HepG2 (cell line): ENCODE measurements around the gene TMEM107. TPM values are rescaled to one million over a fixed set of nuclear protein-coding genes. Genes with fewer than 3 reads are reported as not detected.
A peak's percentile ranks its signal among the peaks of the same experiment; 100 is the strongest.

Experiments used
- ADNP ChIP-seq: sonication (generic); formaldehyde crosslinking; IDR thresholded peaks from 2 replicates; pipeline ENCODE4 v1.4.0; 2020; ENCODE audit warnings: missing genetic modification reagents
- CEBPB ChIP-seq: IDR thresholded peaks from 2 replicates; pipeline ENCODE4 v1.6.1; 2011; ENCODE audit warnings: low read depth, low read length, improper control_type of control experiment, borderline replicate concordance
- HNRNPL ChIP-seq: fragments of 200-400 bp; formaldehyde crosslinking; IDR thresholded peaks from 2 replicates; pipeline ENCODE4 v1.6.1; 2017; ENCODE audit warnings: mild to moderate bottlenecking, low read depth, low read length
- MTF2 ChIP-seq: sonication (generic); formaldehyde crosslinking; IDR thresholded peaks from 2 replicates; pipeline ENCODE4 v1.5.0; 2020; ENCODE audit warnings: missing genetic modification reagents, borderline replicate concordance
- PCBP1 ChIP-seq: fragments of 200-400 bp; formaldehyde crosslinking; IDR thresholded peaks from 2 replicates; pipeline ENCODE4 v1.6.1; 2017; ENCODE audit warnings: mild to moderate bottlenecking, low read depth, low read length, borderline replicate concordance
- ZFX ChIP-seq: sonication (generic); formaldehyde crosslinking; IDR thresholded peaks from 2 replicates; pipeline ENCODE4 v1.4.0; 2020; ENCODE audit warnings: mild to moderate bottlenecking, low read depth, missing genetic modification reagents, moderate library complexity
- ZNF333 ChIP-seq: sonication (generic); formaldehyde crosslinking; IDR thresholded peaks from 2 replicates; pipeline ENCODE4 v1.4.0; 2020; ENCODE audit warnings: mild to moderate bottlenecking, missing genetic modification reagents, borderline replicate concordance
- ZNF670 ChIP-seq: sonication (generic); formaldehyde crosslinking; IDR thresholded peaks from 2 replicates; pipeline ENCODE4 v1.8.0; 2022; ENCODE audit warnings: mild to moderate bottlenecking, missing genetic modification reagents, borderline replicate concordance
- ZNF724P ChIP-seq: sonication (generic); formaldehyde crosslinking; IDR thresholded peaks from 2 replicates; pipeline ENCODE4 v1.8.0; 2022; ENCODE audit warnings: missing genetic modification reagents, borderline replicate concordance
- polyA plus RNA-seq, 8 experiments: library from polyadenylated mRNA; depleted of rRNA in 3 of 8; stranded (reverse) in 7 of 8; unstranded in 1 of 8; fragments of >200 nt; fragmentation: Illumina TruSeq in 4 of 8; extraction: Trizol in 4 of 8; gene quantifications; 2 replicates each; pipeline versions ENCODE4 v1.2.1 to v1.2.3, GENCODE V29; 2011 to 2016; ENCODE audit warnings: low read depth in 4 of 8, missing spikeins in 1 of 8, mixed read lengths in 1 of 8; ENCODE audit not compliant: insufficient read depth in 1 of 8
- total RNA-seq, 5 experiments: library from RNA; depleted of rRNA; stranded (reverse); fragments of >200 nt; fragmentation: Illumina TruSeq; extraction: Trizol; gene quantifications; 2 replicates each; pipeline ENCODE4 v1.2.3, GENCODE V29; 2016; ENCODE audit warnings: low read depth in 1 of 5
- TF ChIP-seq, protein P1 (sequence below): sonication (generic); formaldehyde crosslinking; IDR thresholded peaks from 2 replicates; pipeline ENCODE4 v1.4.0; 2020; ENCODE audit warnings: mild to moderate bottlenecking, missing genetic modification reagents
- TF ChIP-seq, protein P2 (sequence below): sonication (generic); formaldehyde crosslinking; IDR thresholded peaks from 2 replicates; pipeline ENCODE4 v1.8.1; 2023; ENCODE audit warnings: mild to moderate bottlenecking, moderate library complexity, missing genetic modification reagents
- TF ChIP-seq, protein P3 (sequence below): sonication (generic); formaldehyde crosslinking; IDR thresholded peaks from 2 replicates; pipeline ENCODE4 v1.4.0; 2020; ENCODE audit warnings: missing genetic modification reagents
- TF ChIP-seq, protein P4 (sequence below): sonication (generic); formaldehyde crosslinking; IDR thresholded peaks from 2 replicates; pipeline ENCODE4 v1.4.0; 2020; ENCODE audit warnings: low read depth, missing genetic modification reagents

The TMEM107 gene
- total and polyA plus RNA-seq, 2 of the 13 experiments (the other 11 are each of a cell fraction or from before 2014, with no cell fraction given), result 7.2 to 15.3 TPM

DNA sequence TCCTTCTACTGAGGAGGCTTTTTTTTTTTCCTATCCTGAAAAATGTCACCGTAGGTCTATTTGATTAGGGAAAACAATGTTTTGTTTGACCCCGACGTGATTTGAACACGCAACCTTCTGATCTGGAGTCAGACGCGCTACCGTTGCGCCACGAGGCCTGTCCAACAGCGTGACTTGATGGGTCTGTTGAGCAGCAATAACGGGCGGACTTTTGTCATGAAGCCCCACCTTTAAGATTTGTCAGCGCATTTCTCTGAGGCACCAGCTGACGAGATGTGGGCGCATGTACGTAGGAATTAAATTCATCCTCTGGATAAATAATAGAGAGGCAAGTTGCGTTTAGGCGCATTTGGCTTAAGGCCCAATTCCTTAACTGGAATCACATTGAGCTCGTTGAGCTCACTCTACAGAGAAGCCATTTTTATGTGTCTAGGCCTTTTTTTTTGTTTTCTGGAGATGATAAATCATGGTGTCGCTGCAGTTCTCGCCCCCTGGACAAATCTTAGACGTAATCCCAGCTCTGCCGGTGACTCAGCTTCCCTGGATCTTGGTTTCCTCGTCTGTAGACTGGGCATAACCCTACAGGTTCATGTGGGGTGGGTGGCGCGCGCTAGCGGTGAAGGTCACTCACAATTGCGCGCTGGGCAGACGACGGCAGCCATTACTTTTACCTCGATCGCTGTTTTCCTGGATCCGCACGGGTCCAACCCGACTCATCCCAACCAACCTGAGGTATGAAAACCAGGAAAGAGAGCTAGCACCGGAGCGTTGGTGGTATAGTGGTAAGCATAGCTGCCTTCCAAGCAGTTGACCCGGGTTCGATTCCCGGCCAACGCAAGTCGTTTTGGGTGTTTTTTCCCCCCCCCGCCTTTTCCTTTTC, 44.8 kb upstream of the TMEM107 start (continued):
- TF ChIP-seq, protein P1, sequence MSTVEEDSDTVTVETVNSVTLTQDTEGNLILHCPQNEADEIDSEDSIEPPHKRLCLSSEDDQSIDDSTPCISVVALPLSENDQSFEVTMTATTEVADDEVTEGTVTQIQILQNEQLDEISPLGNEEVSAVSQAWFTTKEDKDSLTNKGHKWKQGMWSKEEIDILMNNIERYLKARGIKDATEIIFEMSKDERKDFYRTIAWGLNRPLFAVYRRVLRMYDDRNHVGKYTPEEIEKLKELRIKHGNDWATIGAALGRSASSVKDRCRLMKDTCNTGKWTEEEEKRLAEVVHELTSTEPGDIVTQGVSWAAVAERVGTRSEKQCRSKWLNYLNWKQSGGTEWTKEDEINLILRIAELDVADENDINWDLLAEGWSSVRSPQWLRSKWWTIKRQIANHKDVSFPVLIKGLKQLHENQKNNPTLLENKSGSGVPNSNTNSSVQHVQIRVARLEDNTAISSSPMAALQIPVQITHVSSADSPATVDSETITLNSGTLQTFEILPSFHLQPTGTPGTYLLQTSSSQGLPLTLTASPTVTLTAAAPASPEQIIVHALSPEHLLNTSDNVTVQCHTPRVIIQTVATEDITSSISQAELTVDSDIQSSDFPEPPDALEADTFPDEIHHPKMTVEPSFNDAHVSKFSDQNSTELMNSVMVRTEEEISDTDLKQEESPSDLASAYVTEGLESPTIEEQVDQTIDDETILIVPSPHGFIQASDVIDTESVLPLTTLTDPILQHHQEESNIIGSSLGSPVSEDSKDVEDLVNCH, result no peak
- TF ChIP-seq ZFX (CRISPR knock-in tag) (peak; percentile 49; the same call in 1 of the 2 replicates), ZNF724P (CRISPR knock-in tag) (0 out of 2 replicates have a peak, but pooled peaks have one; percentile 54), ADNP (CRISPR knock-in tag) (0 out of 2 replicates have a peak, but pooled peaks have one; percentile 65), PCBP1 (0 out of 2 replicates have a peak, but pooled peaks have one; percentile 19), CEBPB (peak; percentile 34; the same call in 1 of the 2 replicates), ZNF670 (CRISPR knock-in tag) (peak; percentile 94), MTF2 (CRISPR knock-in tag) (no peak), ZNF333 (CRISPR knock-in tag) (peak; percentile 57), HNRNPL (no peak)
- TF ChIP-seq, protein P2, sequence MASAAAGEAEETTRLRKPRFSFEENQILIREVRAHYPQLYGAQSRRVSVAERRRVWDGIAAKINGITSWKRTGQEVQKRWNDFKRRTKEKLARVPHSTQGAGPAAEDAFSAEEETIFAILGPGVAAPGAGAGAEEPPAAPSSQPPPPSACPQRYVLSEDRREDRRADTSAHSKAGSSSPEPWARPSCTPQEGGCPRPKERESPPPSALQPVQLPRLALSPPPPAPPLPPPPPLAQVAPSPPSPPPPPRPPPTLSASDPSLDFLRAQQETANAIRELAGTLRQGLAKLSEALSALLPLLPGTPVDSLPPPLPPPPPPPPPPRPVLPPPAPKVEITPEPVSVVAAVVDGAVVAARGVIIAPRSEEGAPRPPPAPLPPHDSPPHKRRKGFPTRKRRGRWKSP (CRISPR knock-in tag), result peak; percentile 93; the same call in 1 of the 2 replicates
- TF ChIP-seq, protein P3, sequence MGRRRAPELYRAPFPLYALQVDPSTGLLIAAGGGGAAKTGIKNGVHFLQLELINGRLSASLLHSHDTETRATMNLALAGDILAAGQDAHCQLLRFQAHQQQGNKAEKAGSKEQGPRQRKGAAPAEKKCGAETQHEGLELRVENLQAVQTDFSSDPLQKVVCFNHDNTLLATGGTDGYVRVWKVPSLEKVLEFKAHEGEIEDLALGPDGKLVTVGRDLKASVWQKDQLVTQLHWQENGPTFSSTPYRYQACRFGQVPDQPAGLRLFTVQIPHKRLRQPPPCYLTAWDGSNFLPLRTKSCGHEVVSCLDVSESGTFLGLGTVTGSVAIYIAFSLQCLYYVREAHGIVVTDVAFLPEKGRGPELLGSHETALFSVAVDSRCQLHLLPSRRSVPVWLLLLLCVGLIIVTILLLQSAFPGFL (CRISPR knock-in tag), result no peak
- TF ChIP-seq, protein P4, sequence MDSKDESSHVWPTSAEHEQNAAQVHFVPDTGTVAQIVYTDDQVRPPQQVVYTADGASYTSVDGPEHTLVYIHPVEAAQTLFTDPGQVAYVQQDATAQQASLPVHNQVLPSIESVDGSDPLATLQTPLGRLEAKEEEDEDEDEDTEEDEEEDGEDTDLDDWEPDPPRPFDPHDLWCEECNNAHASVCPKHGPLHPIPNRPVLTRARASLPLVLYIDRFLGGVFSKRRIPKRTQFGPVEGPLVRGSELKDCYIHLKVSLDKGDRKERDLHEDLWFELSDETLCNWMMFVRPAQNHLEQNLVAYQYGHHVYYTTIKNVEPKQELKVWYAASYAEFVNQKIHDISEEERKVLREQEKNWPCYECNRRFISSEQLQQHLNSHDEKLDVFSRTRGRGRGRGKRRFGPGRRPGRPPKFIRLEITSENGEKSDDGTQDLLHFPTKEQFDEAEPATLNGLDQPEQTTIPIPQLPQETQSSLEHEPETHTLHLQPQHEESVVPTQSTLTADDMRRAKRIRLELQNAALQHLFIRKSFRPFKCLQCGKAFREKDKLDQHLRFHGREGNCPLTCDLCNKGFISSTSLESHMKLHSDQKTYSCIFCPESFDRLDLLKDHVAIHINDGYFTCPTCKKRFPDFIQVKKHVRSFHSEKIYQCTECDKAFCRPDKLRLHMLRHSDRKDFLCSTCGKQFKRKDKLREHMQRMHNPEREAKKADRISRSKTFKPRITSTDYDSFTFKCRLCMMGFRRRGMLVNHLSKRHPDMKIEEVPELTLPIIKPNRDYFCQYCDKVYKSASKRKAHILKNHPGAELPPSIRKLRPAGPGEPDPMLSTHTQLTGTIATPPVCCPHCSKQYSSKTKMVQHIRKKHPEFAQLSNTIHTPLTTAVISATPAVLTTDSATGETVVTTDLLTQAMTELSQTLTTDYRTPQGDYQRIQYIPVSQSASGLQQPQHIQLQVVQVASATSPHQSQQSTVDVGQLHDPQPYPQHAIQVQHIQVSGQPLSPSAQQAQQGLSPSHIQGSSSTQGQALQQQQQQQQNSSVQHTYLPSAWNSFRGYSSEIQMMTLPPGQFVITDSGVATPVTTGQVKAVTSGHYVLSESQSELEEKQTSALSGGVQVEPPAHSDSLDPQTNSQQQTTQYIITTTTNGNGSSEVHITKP (CRISPR knock-in tag), result peak; percentile 41; the same call in 1 of the 2 replicates
